Esophagus muscularis mucosa (tissue), 4 donors: ENCODE measurements around the gene AIG1. TPM values are rescaled to one million over a fixed set of nuclear protein-coding genes. Genes with fewer than 3 reads are reported as not detected.

ENCODE experiments used
- DNase-seq: peaks from one replicate; pipeline ENCODE4 v3.0.0-alpha.2; 2017; ENCODE audit errors: extremely low spot score
- H3K27ac ChIP-seq, 4 donors: fragments of 200-600 bp; sonication (generic); replicated peaks in 1 of 4; 1 replicate in 3 of 4; 2 replicates in 1 of 4; pipeline ENCODE4 v1.5.1; 2016 to 2019; ENCODE audit warnings: mild to moderate bottlenecking in 1 of 4
- H3K27me3 ChIP-seq, 4 donors: fragments of 200-600 bp; sonication (generic); one replicate each; pipeline versions ENCODE4 v1.5.1 to v1.6.0; 2016 to 2019
- H3K36me3 ChIP-seq, 4 donors: fragments of 200-600 bp; sonication (generic); one replicate each; pipeline ENCODE4 v1.5.1; 2016 to 2019
- H3K4me1 ChIP-seq, 4 donors: fragments of 200-600 bp; sonication (generic); one replicate each; pipeline ENCODE4 v1.5.1; 2016 to 2019
- H3K4me3 ChIP-seq, 4 donors: fragments of 200-600 bp; sonication (generic); 1 replicate in 2 of 4; 2 replicates in 2 of 4; pipeline ENCODE4 v1.5.1; 2016 to 2019; ENCODE audit warnings: mild to moderate bottlenecking in 4 of 4, moderate library complexity in 1 of 4
- H3K9me3 ChIP-seq, 4 donors: fragments of 200-600 bp; sonication (generic); 1 replicate in 3 of 4; 2 replicates in 1 of 4; pipeline ENCODE4 v1.5.1; 2016 to 2019
- CTCF ChIP-seq, 3 experiments: fragments of 200-600 bp in 2 of 3; fragments of 450-650 bp in 1 of 3; sonication (generic) in 2 of 3; IDR thresholded peaks; one replicate each; pipeline ENCODE4 v1.5.1; 2017 to 2019; ENCODE audit warnings: antibody characterized with exemption in 3 of 3, mild to moderate bottlenecking in 2 of 3, moderate library complexity in 1 of 3
- EP300 ChIP-seq: sonication (generic); formaldehyde crosslinking; IDR thresholded peaks from one replicate; pipeline ENCODE4 v1.6.1; 2017; ENCODE audit warnings: antibody characterized with exemption
- POLR2A ChIP-seq: fragments of 450-650 bp; IDR thresholded peaks from one replicate; pipeline ENCODE4 v1.6.1; 2017; ENCODE audit warnings: antibody characterized with exemption, moderate library complexity, mild to moderate bottlenecking, low read depth
- POLR2AphosphoS5 ChIP-seq, 2 donors: sonication (generic); formaldehyde crosslinking; IDR thresholded peaks; one replicate each; pipeline ENCODE4 v1.6.1; 2017; ENCODE audit warnings: antibody characterized with exemption in 2 of 2
- WGBS: methylation state at CpG from one replicate; pipeline ENCODE4 v1.1.5; 2018; 5-methylcytosine and 5-hydroxymethylcytosine counted together
- intact Hi-C: fragments of 100-400 bp; cut with DNase I; formaldehyde crosslinking; loops from one replicate; pipeline ENCODE4 v1.15.1; 2023
- total RNA-seq, 4 donors: library from RNA; depleted of rRNA; stranded (reverse); fragments of >200 nt; gene quantifications; one replicate each; pipeline versions ENCODE4 v1.1.0 to v1.2.1, GENCODE V29; 2016

The AIG1 gene
- total RNA-seq, 4 donors from 2014 or later: 21.0 to 26.3 (median 23.4) TPM

GRCh38 chr6:143098054-143098671 lies 37.5 kb downstream of the AIG1 start:
- Histone ChIP-seq H3K9me3 (no peaks in the 10 kb centered on the region), H3K27me3 (no peaks in the 10 kb centered on the region), H3K27ac (no peak overlapping the region), H3K4me3 (no peak overlapping the region), H3K36me3 (no peaks in the 10 kb centered on the region), H3K4me1 (peaks cover 0 to 4% (median 0%) of the 10 kb centered on the region in 4 donors)
- 75% methylated on average over 2 of the region's 2 CpGs for WGBS
- no peak for DNase-seq
- no peak for TF ChIP-seq CTCF (IDR thresholded peaks at IDR 0.05)
- no peak for TF ChIP-seq EP300
- intact Hi-C loops: no loop called here

- intact Hi-C loops: no loop called here
- H3K4me3 ChIP-seq: no peak overlapping the region
- 90% methylated on average over 2 of the region's 2 CpGs for whole genome bisulfite sequencing
These were observed 39.0 kb downstream of the AIG1 start for GRCh38 chr6:143099647-143100046.

GRCh38 chr6:143100429-143100828 lies 39.7 kb downstream of the AIG1 start:
- intact Hi-C loops: no loop called here

More at GRCh38 chr6:143099647-143100046, 39.0 kb downstream of the AIG1 start:
- no peaks in the 10 kb centered on the region for H3K27me3 ChIP-seq
- H3K27ac ChIP-seq: no peak overlapping the region
- no peaks in the 10 kb centered on the region for H3K9me3 ChIP-seq
- DNase-seq: no peak
- peaks cover 0 to 4% (median 2%) of the 10 kb centered on the region in 4 donors for H3K4me1 ChIP-seq
- H3K36me3 ChIP-seq: no peaks in the 10 kb centered on the region
- TF ChIP-seq POLR2AphosphoS5 (IDR thresholded peaks at IDR 0.05): no peak

GRCh38 chr6:143103916-143104315 lies 43.2 kb downstream of the AIG1 start:
- DNase-seq: no peak
- H3K4me3 ChIP-seq: no peak overlapping the region
- H3K27me3 ChIP-seq: no peaks in the 10 kb centered on the region
- TF ChIP-seq CTCF (IDR thresholded peaks at IDR 0.05): no peak
- no peak for TF ChIP-seq POLR2AphosphoS5 (IDR thresholded peaks at IDR 0.05)
- intact Hi-C loops: no loop called here
- H3K36me3 ChIP-seq: no peaks in the 10 kb centered on the region
- H3K27ac ChIP-seq: no peak overlapping the region
- WGBS: 50% methylated on average over 1 of the region's 1 CpG
- H3K9me3 ChIP-seq: no peaks in the 10 kb centered on the region
- H3K4me1 ChIP-seq: peaks cover 4 to 17% (median 6%) of the 10 kb centered on the region in 4 donors

More at GRCh38 chr6:143100429-143100828, 39.7 kb downstream of the AIG1 start:
- Histone ChIP-seq H3K4me3 (no peak overlapping the region), H3K27ac (no peak overlapping the region), H3K36me3 (no peaks in the 10 kb centered on the region), H3K27me3 (no peaks in the 10 kb centered on the region), H3K9me3 (no peaks in the 10 kb centered on the region), H3K4me1 (peaks cover 0 to 4% (median 2%) of the 10 kb centered on the region in 4 donors)
- DNase-seq: no peak
- WGBS: 97% methylated on average over 2 of the region's 2 CpGs
- TF ChIP-seq POLR2A (no peak), POLR2AphosphoS5 (IDR thresholded peaks at IDR 0.05) (no peak), EP300 (no peak), CTCF (IDR thresholded peaks at IDR 0.05) (no peak)

GRCh38 chr6:143107440-143107839 lies 46.8 kb downstream of the AIG1 start:
- H3K4me3 ChIP-seq: no peak overlapping the region
- H3K27ac ChIP-seq: no peak overlapping the region
- no peaks in the 10 kb centered on the region for H3K9me3 ChIP-seq
- DNase-seq: no peak
- peaks cover 4 to 17% (median 6%) of the 10 kb centered on the region in 4 donors for H3K4me1 ChIP-seq
- no peaks in the 10 kb centered on the region for H3K27me3 ChIP-seq
- H3K36me3 ChIP-seq: no peaks in the 10 kb centered on the region
- TF ChIP-seq CTCF (IDR thresholded peaks at IDR 0.05) (no peak), EP300 (no peak), POLR2A (no peak), POLR2AphosphoS5 (IDR thresholded peaks at IDR 0.05) (no peak)
- 59% methylated on average over 2 of the region's 2 CpGs for WGBS
- intact Hi-C loops: no loop called here
